ENCODE data around the gene SPHK2.

Gene SPHK2

GRCh38 chr19:48606463-48607358 lies 12.6 kb upstream of the SPHK2 start, which contains the start of gene SPACA4:
Gene SPACA4, plus strand, starts transcription at chr19:48606742. Its CDS starts 237 bp downstream, at chr19:48606979.
- no peak for DNase-seq (ENCODE audit: low read depth)

DNA sequence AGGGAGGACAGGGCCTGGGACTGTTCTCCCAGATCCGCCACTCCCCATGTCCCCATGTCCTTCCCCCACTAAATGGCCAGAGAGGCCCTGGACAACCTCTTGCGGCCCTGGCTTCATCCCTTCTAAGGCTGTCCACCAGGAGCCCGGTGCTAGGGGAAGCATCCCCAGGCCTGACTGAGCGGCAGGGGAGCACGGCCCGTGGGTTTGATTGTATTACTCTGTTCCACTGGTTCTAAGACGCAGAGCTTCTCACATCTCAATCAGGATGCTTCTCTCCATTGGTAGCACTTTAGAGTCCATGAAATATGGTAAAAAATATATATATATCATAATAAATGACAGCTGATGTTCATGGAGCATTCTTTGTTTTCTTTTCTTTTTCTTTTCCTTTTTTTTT lies 11.9 kb upstream of the SPHK2 start:
- no peak for DNase-seq (ENCODE audit: low read depth)

DNA sequence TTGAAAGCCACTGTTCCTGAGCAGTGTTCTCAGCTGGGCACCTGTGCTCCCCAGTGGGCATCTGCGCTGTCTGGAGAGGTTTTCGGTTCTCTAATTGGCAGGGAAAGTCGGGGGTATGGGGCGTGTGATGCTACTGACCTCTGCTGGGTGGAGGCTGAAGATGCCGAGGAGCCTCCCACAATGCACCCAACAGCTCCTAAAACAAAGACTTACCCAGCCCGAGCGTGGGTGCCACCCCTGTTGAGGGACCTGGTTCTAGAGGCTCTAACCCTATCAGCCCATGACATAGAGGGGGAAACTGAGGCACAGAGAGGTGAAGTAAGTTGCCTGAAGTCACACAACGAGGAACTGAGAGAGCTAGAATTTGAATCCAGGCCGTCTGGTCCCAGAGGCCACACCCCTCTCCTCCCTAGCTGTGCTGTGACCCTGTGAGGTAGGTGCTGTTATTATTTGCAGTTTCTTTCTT lies 10.5 kb upstream of the SPHK2 start:
- DNase-seq (ENCODE audit: low read depth) = no peak

GRCh38 chr19:48609571-48610108 lies 9.7 kb upstream of the SPHK2 start:
- no peak for DNase-seq (ENCODE audit: low read depth)

DNA sequence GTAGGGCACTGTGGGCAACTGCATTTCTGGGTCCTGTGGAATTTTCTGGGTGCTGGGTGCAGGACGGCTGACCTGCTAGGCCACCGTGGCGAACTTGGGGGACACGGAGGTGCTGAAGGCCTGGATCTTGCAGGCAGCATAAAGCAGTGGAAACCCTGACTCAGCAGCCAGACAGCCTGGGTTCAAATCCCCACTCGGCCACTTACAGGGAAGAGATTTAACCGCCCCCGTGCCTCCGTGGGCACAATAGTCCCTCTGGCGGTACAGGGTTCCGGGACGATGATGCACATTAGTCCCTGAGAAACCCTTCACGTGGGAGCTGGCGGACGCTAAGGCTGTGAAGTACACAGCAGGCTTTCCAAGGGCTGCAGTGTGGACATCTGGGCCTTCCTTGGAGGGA lies 7.4 kb upstream of the SPHK2 start:
- no peak for DNase-seq (ENCODE audit: low read depth)

- no peak for DNase-seq (ENCODE audit: low read depth)
These were observed 6.1 kb upstream of the SPHK2 start for GRCh38 chr19:48613024-48613851.

DNA sequence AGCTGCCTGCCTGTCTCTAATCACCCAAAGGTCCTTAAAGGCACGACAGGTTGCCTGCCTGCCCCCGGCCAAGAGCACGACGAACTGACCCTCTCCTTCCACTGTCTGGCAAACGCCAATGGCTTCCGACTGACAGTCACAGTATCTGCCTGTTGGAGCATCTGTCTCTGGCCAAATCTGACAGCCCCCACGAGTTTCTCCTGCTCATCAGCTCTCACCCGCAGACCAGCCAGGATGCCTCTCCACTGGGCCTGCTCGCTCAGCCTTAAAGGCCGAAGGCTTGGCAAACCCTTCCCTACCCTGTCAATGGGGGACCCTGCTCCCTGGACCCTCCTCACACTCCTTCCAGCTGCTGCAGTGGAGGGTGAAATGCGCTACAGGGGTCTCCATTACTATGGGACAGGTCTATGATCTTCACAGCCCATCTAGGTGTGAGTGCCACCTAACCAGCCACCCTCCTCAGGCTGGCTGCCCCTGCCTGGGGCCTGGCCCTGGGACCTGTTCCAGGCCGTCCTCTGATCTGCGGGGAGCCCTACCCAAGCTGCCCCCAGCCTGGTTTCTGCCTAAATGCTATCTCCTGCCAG lies 5.4 kb upstream of the SPHK2 start:
- no peak for DNase-seq (ENCODE audit: low read depth)

DNA sequence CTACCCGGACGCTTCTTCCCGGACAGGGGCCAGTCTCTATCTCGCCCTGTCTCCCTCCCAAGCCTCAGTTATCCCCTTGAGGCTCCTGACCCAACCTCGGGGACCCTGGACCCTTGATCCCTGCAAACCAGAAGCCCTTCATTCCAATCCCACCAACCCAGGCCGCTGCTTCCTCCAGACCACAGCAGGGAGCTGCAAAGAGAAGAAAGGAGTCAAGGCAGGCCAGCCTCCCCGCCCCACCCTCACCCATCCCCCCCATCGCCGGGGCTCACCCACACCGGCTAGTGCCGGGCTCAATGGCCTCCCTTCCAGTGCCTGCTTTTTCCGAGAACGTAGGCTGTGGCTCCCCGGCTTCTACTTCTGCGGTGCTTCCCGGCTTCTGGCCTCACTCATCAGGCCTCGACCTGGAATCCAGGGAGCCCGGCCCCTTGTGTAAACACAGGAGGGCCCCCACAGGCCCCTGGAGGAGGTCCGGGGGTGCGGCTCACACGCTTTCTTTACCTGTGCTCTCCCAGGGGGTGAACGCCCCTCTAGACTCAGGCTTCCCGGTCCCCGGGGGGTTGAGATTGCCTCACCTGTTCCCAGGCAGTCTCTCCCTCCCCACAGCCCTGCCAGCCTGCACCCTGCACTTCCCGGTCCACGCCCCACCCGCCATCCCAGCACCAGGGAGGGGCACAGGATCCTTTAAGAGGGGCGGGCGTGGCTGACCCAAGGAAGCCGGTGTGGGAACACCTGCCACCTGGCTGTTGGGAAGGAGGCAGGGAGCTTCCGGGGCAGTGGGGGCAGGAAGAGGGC lies 4.7 kb upstream of the SPHK2 start, which contains the start of gene FAM83E:
Gene FAM83E, minus strand, starts transcription at position 641 of the 795 bp plus-strand sequence. CDS start 1,704 bp downstream, outside the sequence.
- no peak for DNase-seq (ENCODE audit: low read depth)

- DNase-seq (ENCODE audit: low read depth) = no peak
These were observed 3.9 kb upstream of the SPHK2 start for GRCh38 chr19:48615231-48616040.

- DNase-seq (ENCODE audit: low read depth) = no peak
These were observed 3.3 kb upstream of the SPHK2 start for GRCh38 chr19:48616041-48616436.

- DNase-seq (ENCODE audit: low read depth) = no peak
These were observed 2.7 kb upstream of the SPHK2 start for GRCh38 chr19:48616491-48617056.

- no peak for DNase-seq (ENCODE audit: low read depth)
These were observed 2.0 kb upstream of the SPHK2 start for GRCh38 chr19:48617146-48617937.

GRCh38 chr19:48618278-48618915 lies 909 bp upstream of the SPHK2 start:
- no peak for DNase-seq (ENCODE audit: low read depth)

- no peak for DNase-seq (ENCODE audit: low read depth)
These were observed 633 bp downstream of the SPHK2 start for GRCh38 chr19:48619692-48620585.

- DNase-seq (ENCODE audit: low read depth) = no peak
These were observed 4.3 kb downstream of the SPHK2 start for GRCh38 chr19:48623556-48624066.

- DNase-seq (ENCODE audit: low read depth) = peak; percentile 91
These were observed 4.8 kb downstream of the SPHK2 start for GRCh38 chr19:48624067-48624594.

Data from GM04504 (cell line).